Activated T-cell treated with anti-CD3 and anti-CD28 coated beads for 4 hours (primary cell): ENCODE data around the gene DDX1.
"Not testable (repeated sequence)": the region's sequence is repeated elsewhere in the genome, so short reads cannot be mapped to it uniquely, and the experiment has no call there.

ENCODE experiments used
- DNase-seq: peaks from one replicate; pipeline ENCODE4 v3.0.0-alpha.2; 2020

DDX1 gene

DNA sequence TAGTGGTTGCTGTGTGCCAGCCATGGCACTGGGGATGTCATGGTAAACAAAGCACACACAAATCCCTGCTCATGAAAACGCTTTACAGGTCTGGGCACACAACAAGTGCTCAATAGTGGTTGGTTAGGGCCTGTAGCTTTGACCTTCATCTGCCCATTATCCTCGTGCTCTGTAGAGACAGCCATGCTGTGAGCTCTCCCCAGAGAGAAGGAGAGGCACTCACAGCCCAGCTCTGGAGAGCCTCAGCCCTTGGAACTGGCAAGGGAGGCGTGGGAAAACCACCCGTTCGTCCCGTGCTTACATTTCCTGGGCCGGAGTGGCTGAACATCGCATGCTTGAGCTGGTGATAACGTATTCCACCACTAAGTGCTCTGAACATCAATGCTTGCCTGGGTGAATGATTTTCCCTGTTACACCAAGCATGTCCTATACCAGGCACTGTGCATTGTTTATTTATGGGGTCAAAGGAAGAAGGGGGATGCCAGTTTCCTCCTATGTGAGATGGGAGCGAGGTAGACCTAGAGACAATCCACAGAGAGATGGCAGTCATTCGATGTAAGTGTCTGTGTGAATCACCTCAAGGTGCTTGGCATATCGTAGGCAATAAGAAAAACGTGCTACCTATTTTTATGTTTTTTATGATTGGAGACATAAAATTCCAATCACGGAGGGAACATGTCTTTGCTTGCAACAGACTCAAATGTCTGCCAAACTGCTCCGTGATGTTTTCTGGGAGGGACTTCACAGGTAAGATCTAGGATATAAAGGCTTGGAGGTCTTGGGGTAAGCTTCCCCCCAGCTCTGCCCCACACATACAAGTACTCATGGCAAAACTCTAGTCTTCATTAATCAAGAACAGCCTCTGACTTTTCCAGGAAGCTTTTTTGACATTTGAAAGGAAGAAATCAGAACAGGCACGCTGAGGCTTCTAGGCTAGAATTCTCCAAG lies 75.5 kb downstream of the DDX1 start:
- DNase-seq: no peak

DNA sequence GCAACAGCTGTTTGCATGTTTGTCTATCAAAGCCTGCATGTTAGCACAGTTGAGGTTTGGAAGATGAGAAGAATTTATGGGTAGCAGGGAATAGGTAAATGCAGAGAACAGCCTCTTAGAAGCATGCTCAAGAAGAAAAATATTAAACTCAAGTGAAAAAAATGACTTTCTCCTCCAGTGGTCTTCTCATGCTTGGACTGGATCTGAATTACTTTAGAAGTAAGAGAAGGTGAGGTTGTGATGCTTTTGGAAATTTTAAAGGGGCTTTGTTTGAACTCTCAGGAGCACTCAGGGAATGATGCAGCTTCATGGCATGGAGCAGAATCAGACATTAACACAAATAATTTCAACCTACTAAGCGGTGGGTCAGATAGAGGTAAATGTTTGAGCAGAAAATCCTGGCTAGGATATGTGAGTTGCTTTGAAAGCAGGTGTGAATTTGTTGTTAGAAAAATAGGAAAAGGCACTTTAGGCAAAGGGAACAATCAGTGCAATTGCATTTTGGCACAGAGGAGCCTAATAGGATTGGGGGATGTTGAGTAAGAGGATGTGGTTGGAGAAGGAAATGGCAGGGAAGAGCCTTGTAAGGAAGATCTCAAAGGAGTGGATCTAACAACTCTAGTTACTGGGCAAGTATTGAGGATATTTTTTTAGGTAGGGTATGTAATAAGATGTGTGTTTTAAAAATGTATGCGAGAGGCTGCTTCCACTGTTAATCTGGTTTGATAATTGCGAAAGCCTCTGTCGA lies 76.3 kb downstream of the DDX1 start:
- no peak for DNase-seq

DNA sequence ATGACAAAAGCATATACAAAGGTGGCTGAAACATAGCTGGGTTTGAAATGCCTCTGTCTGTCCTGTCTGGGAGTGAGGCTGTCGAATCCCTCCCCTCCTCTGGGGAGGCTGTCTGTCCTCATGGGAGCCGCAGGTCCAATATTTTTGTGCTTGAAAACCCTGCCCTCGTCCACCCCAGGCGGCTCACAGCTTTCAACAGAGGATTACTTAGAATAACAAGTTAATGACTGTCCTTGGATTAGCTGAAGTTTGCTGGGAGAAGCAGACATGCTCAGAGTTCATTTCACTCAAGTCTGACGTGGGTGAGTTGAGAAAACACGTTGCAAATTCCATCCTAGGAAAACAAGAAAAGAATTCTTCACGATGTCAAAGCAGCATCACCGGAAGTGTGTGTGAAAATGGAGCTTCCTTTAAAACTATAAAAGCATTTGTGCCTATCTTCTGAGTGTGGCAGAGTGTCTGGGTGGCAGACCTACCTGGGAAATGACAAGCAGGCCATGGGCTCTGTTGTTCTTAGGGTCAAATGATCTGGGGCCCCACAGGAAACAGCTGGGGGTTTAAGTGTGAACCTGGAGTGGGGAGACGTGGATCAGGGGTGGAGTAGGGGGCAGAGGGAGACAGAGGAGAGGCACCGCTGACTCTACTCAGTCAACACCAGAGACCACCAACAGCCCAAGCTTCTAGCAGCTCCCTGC lies 77.1 kb downstream of the DDX1 start:
- DNase-seq: no peak

DNA sequence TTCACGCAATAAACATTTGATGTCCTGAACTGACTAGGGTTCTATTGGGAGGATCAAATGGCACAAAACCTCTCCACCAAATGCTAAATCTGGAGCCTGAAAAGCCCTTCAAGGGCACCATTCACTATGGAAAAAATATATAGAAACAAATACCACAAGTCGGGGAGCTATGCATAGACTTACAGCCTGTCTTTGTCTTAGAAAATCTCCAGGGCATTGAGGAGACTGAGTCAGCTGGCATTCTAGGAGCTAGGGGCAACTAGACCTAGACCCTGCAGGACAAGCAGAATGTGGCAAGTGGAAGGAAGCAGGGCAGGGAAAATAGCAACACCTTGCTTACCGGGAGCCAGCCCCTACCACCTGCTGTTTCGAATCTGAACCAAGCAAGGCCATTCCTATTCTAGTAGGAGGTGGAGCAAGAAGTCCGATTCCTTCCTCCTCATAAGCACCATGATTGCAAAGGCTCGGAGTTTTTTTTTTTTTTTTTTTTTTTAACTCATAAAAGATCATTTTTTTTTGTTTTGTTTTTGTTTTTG lies 77.8 kb downstream of the DDX1 start:
- no peak for DNase-seq

DNA sequence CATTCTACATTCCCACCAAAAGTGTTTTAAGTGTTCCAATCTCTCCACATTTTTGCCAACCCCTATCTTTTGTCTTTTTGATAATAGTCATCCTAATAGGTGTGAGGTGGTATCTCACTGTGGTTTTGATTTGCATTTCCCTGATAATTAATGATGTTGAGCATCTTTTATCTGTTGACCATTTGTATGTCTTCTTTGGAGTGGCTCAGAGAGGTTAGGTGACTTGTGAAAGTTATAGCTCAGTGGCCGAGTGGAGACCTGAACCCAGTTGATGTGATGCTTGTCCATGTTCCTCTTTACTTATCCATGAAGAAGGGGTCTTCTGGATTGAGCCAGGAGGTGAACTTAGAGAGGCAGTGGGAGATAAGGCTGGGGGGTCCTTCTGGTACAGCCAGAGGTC lies 78.8 kb downstream of the DDX1 start:
- no peak for DNase-seq

DNA sequence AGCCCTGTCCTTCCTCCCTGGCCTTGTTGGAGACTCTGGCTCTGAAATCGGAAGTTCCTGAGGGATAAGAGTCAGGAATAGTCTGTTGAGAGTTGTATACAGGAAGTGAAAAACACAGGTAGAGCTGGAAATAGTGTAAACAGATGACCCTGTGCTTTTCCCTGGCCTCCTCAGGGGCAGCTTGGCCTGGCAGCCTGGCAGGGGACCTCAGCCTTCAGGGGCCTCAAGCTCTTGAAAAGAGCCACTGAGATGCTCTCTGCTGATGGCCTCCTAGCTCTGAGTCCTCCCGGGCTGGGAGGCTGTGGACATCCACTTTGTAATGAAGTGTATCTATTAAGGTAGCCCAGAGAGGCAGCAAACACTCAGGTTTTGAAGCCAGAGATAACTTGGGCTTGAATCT lies 79.3 kb downstream of the DDX1 start:
- no peak for DNase-seq

DNA sequence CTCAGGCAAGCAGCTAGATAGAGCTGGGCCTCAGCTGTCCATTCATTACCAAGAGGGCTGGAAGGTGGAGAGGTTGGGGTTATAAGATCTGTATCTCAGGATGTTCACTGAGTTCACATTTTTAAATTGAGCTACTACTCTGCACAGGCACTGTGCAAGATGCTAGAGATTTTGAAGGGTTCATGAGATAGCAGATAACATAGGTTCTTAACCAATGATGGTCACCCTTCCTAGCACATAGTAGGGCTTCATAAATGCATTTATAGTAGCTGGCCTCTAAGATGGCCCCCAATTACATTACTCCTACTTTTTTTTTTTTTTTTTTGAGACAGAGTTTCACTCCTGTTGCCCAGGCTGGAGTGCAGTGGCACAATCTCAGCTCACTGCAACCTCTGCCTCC lies 79.7 kb downstream of the DDX1 start:
- no peak for DNase-seq

DNA sequence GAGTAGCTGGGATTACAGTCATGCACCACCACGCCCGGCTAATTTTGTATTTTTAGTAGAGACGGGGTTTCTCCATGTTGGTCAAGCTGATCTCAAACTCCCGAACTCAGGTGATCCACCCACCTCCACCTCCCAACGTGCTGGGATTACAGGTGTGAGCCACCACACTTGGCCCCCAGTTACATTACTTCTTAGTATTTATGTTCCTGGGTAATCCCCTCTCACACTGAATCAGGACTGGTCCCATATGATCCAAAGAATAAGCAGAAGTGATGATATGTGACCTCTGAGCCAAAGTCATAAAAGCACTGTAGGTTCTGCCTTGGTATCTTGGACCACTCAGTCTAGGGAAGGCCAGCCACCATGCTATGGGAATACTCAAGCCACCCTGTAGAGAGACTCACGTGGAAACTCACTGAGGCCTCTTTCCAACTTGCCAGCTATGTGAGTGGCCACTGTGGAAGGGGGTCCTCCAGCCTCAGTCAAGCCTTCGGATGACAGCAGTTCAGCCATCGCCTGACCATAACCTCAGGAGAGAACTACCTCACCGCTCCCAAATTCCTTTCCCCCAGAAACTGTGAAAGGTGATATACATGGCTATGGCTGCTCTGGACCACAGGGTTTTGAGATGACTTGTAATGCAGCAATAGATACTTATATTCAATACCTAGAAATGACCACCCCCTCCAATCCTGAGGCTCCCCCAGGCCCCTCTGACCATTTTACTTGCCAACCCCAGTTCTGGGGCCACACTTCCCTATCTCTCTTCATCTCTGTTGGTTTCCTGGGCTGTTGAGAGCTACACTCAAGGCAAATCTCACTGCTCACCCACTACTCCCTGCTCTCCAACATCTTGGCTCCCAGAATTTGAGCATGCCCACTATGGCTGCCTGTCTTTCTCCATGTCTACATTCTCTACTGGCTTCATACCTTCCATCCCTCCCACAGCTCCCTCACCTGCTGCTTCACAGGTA lies 80.5 kb downstream of the DDX1 start:
- no peak for DNase-seq

DNA sequence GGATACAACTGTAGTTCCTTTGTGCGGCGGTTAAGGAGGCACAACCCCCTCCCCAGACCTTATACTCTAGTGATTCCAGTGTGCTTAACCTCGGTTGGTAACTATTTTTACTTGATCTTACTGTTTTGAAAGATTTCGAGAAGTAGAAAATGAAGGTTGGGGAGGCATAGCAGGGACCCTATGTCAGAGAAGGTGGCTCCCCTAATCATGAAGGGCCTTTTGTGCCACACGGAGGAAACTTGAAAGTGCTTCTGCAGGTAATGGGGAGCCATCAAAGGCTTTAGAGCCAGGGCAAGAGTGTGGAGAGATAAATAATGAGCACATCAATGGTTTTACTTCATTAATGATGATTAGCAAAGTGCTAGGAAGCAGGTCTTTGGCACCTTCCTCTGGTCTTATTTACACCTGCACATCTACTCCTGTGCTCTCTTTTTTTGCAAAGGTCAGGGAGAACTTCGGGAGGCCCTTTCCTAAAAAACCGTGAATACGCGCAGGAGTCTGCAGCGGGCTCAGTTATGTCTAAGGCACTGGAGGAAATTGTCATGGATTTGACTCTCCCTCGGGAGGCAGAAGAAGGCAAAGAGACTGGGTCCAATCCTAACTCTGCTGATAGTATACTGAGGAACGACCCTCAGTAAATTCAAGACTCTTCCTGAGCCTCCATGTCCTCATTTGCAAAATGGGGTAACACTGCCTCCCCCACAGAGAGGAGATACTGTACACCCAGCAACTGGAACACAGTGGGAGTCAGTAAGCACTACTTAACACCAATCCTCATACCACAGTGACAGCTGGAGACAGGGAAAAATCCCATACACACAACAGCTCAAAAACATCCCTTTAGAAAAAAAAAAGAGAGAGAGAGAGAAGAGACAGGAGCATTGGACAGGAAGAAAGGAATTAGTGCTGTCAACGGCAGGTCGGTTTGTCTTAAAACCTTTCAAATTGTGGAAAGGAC lies 81.6 kb downstream of the DDX1 start:
- DNase-seq: no peak

DNA sequence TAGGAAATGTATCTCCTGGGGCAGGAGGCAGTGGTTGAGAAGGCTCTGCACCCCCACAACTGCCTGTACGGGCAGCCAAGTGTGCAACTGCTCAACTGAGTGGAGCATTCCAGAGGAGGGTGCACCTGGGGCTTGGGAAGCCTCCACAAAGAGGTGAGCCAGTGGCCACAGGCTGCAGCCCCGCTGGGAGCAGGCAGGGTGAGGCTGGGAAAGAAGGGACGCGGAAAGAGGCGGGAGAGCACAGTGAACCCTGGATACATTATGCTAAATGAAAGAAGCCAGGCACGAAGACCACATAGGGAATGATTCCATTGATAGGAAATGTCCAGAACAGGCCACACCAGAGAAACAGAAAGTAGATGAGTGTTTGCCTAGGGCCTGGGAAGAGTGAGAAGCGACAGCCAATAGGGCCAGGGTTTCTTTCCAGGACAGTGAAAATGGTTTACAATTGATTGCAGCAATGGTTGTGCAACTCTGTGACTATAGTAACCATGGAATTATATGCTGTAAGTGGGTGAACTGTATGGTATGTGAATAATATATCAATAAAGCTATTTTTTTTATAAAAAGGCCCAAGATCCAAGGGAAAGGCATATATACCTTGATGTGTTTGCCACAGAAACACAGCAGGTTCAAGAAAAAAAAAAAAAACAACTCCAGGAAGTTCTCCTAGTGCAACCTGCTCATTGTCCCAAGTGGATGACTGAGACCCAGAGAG lies 82.4 kb downstream of the DDX1 start:
- no peak for DNase-seq

DNA sequence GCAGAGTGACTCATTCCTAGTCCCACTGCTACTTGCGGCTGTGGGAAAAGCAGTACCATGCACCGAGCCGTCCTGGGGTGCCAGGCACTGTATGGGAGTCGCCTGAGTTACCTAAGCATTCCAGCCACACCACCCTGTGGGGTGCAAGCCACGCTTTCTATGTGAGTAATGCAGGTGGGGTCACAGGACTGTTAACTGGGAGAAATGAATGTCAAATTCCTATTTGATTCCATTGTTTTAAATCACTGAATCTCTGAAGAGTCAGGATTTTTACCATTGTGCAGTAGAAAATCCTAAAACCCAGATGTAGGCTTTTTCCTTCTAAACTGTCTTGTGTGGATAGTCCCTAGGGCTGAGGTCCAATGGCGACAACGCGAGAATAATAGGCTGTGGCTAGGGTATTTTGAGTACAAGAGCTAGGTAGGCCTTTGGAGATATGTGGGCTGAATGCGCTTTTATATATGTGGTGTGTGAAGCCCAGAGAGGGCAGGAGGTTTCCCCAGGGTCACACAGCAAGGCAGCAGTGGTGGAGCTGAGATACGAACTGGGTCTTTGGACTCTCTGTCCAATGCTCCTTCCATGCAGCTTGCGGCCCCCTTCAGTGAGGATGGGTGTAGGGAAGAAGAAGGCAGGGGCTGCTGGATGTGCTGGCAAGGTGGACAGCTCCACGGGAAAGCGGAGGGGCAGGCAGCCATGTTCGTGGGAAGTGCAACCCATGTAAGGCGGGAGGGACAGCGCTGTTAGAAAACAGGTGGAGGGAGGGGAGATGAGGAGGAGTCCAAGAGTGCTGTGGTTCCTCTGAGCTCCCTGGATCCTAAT lies 83.2 kb downstream of the DDX1 start:
- DNase-seq: no peak

DNA sequence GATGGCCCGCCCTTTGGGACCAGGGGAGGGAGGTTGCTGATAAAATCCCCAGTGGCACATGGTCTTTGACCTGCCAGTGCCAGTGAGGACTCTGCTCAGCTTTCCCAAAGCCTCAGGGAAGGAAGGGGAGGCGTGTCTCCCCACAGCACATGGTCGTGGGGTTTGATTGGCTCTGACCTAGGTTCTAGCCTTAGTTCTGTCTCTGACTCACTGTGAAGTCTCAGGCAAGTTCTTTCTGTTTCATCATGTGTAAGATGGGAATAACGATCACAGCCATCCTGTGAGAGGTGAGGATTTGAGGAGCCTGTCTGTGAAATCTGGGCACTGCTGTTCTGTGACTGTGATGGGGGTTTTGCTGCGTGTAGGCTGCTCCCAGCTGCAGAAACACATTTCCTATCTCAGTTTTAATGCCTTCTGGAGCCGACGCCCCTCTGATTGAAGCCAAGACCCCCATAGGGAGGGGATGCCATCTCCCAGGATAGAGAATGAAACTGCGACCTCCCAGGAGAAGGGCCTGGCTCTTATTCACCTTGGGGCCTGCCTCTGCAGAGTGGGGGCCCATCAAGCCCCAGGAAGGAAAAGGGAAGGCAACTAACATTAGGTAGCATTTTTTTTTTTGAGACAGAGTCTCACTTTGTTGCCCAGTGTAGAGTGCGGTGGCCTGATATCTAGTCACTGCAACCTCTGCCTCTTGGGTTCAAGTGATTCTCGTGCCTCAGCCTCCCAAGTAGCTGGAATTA lies 84.0 kb downstream of the DDX1 start:
- no peak for DNase-seq

DNA sequence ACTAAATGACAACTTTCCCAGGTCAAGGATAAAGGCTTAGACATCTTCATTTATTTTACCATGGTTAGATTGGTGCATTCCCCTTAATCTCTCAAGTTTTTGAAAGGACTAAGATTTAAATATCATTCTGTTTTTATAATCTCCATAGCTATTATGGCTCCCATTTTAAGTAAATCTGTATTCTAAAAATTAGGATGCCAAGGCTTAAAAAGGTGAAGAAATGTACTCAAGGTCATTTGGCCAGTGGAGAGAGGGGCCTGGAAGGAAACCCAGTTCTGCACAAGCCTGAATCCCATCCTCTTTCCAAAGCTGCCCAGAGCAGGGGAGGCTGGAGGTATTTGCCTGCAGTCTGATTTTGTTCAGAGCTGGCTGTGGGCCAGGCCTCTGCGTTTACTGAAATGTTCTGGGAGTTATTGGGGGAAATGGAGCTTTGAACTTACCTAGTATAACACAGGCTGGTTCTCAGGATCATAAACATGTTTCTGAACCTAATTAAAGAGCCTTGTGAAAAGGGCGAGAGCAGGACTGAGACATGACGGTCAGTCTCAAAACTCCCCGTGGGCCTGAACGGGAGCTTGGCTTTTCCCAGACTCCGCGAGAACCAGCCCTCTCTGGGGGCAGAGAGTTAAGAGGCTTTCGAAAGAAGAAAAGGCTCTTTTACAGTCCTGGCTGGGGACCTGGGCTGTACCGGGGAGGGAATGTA lies 85.6 kb downstream of the DDX1 start:
- DNase-seq: no peak

DNA sequence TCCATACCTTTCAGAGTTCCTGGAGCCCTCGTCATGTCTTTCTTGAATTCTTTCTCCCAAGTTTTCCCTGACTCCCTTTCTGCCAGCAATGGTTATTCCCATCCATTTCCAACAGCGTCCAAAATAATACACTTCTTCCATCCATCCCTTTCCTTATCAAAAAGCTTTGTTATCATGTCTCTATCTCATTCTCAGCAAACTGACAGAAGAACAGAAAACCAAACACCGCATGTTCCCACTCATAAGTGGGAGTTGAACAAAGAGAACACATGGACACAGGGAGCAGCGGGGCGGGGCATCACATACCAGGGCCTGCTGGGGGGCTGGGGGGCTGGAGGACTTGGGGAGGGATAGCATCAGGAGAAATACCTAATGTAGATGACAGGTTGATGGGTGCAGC lies 86.7 kb downstream of the DDX1 start:
- no peak for DNase-seq

DNA sequence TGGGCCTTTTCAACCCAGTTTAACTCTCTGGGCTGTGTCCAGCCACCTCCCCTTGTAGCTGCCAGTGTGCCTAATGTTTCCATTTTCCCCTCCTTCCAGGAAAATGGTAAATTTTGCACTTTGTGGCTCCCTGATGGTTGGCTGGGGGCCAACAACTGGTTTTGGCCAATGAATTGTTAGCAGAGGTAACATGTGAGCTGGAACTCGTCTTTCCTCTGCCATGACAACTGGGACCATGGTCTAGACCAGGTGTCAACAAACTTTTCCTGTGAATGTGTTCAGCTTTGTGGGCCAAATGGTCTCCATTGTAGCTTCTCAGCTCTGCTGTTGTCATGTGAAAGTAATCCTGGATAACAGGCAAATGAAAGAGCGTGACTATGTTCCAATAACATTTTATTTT lies 87.2 kb downstream of the DDX1 start:
- no peak for DNase-seq

DNA sequence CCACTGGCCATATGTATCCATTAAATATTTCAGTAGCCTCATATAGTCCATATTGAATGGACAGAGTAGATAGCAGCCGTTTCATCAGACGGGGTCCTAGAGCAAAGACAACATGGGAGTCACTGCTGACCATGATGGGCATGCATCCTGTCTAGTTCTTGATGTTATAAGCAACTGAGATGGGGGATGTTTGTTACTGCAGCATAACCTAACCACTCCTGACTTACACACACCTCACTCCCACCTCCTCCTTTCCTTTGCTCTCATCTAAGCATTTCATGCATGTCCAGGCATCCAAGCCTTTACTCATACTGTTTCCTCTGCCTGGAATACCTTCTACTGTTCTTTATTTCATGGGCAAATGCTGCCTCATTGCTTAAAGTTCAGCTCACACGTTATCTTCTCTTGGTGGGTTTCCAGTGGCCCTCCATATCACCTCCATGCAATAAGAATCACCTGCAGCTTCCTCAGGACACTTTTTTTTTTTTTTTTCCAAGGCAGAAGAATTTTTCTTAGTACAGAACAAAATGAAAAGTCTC lies 87.8 kb downstream of the DDX1 start:
- DNase-seq: no peak

DNA sequence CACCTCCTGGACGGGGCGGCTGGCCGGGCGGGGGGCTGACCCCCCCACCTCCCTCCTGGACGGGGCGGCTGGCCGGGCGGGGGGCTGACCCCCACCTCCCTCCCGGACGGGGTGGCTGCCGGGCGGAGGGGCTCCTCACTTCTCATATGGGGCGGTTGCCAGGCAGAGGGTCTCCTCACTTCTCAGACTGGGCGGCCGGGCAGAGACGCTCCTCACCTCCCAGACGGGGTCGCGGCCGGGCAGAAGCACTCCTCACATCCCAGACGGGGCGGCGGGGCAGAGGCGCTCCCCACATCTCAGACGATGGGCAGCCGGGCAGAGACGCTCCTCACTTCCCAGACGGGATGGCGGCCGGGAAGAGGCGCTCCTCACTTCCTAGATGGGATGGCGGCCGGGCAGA lies 88.5 kb downstream of the DDX1 start:
- DNase-seq: not testable (repeated sequence)
